ENCODE measurements around the gene KDM2B.

DNA sequence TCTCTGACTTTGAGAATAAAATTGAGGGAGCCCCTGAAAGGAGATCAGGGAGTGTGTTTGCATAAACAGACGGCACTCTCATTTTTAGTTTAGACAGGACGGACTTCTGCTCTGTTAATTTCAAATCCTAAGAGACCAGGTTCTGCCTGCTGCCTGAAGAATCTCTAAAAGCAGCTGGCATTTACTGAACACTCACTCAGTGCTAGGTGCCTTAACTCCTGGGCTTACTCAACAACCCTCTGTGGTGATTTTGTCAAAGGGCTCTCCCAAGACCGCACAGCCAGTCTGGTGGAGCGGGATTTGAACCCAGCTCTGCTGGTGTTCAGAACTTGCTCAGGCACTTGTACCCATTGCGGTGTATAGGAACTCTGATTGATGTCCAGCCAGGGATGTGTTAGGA, 47.7 kb upstream of the KDM2B start:
- TF ChIP-seq, protein P1, sequence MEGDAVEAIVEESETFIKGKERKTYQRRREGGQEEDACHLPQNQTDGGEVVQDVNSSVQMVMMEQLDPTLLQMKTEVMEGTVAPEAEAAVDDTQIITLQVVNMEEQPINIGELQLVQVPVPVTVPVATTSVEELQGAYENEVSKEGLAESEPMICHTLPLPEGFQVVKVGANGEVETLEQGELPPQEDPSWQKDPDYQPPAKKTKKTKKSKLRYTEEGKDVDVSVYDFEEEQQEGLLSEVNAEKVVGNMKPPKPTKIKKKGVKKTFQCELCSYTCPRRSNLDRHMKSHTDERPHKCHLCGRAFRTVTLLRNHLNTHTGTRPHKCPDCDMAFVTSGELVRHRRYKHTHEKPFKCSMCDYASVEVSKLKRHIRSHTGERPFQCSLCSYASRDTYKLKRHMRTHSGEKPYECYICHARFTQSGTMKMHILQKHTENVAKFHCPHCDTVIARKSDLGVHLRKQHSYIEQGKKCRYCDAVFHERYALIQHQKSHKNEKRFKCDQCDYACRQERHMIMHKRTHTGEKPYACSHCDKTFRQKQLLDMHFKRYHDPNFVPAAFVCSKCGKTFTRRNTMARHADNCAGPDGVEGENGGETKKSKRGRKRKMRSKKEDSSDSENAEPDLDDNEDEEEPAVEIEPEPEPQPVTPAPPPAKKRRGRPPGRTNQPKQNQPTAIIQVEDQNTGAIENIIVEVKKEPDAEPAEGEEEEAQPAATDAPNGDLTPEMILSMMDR (IDR thresholded peaks at IDR 0.05; ENCODE audit: low read depth, low read length, poor library complexity, severe bottlenecking), result no peak
- no peak for TF ChIP-seq EZH2phosphoT487 (IDR thresholded peaks at IDR 0.05; ENCODE audit: borderline replicate concordance, low read length)

Measured in DOHH2 (cell line).